Effector memory CD8-positive, alpha-beta T cell (primary cell): ENCODE results near the gene OOSP3.
"Not testable (repeated sequence)": the region's sequence is repeated elsewhere in the genome, so short reads cannot be mapped to it uniquely, and the experiment has no call there.

Source experiments
- ATAC-seq: fragments of 150-1000 bp; cut with Tn5 transposase; replicated peaks from 2 replicates; pipeline ENCODE4 v1.10.0; 2021; ENCODE audit warnings: mild to moderate bottlenecking, moderate library complexity
- DNase-seq, 3 experiments: peaks; one replicate each; pipeline ENCODE4 v3.0.0; 2021
- H3K27ac Mint-ChIP-seq, 2 donors: one replicate each; pipeline ENCODE4 v1.8.0; 2022; ENCODE audit warnings: mild to moderate bottlenecking in 2 of 2, mixed read lengths in 2 of 2, moderate library complexity in 2 of 2
- H3K27me3 Mint-ChIP-seq, 2 donors: one replicate each; pipeline ENCODE4 v1.8.0; 2022; ENCODE audit warnings: mixed read lengths in 2 of 2
- H3K36me3 Mint-ChIP-seq: one replicate; pipeline ENCODE4 v1.8.0; 2022; ENCODE audit warnings: mild to moderate bottlenecking, moderate library complexity, mixed read lengths; ENCODE audit not compliant: insufficient read depth
- H3K4me1 Mint-ChIP-seq, 2 donors: one replicate each; pipeline ENCODE4 v1.8.0; 2022; ENCODE audit warnings: low read depth in 2 of 2, mixed read lengths in 2 of 2
- H3K4me3 Mint-ChIP-seq, 2 donors: one replicate each; pipeline ENCODE4 v1.8.0; 2022; ENCODE audit warnings: mild to moderate bottlenecking in 2 of 2, mixed read lengths in 2 of 2, moderate library complexity in 2 of 2
- H3K9me3 Mint-ChIP-seq, 2 donors: one replicate each; pipeline ENCODE4 v1.8.0; 2022; ENCODE audit warnings: mixed read lengths in 2 of 2
- total RNA-seq, 9 experiments: gene quantifications; one replicate each; lab custom pipeline; 2026; lab: John Stamatoyannopoulos, UW

The OOSP3 gene, protein sequence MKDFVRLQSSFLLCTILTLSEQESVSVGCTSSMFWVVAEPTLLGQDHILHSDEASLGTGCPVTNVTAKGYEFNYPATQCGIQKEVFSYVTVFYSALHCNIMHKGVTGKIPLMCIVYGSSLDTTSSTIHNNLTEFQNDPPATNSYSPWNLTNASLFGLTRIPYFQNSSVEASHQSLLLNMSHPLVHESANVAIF
- 0 to 0.18 (median 0) reads per million in 9 experiments for total RNA-seq

DNA sequence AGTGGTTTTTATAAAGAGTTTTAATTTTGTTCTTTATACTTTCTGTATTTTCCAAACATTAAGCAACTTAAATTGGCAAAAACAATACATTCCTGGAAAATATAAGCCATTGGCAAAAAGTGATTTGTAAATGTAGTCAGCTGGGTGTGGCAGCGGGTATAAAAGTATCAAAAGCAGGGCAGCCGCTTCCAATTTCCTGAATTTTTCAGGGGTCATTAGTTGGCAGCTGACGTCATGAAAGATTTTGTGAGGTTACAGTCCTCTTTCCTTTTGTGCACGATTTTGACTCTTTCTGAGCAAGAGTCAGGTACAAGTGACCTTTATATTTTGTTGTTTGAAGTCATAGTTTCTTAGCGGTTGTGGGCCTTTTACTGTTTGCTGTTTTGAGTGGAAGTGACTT is at the start of gene OOSP3:
TSS of gene OOSP3 (plus strand) at position 208 of the 400 bp plus-strand sequence. CDS start at position 235, 27 bp downstream.
- DNase-seq (no peak), ATAC-seq (no peak)
- no peaks in the 10 kb centered on the region for H3K4me1 Mint-ChIP-seq
- H3K4me3 Mint-ChIP-seq = no peak within 1 kb of the TSS
- no peak within 1 kb of the TSS for H3K27ac Mint-ChIP-seq
- H3K9me3 Mint-ChIP-seq = no peaks in the 10 kb centered on the region
- H3K27me3 Mint-ChIP-seq = peaks cover 36 to 52% of the 10 kb centered on the region in 2 donors
- H3K36me3 Mint-ChIP-seq = no peaks in the 10 kb centered on the region

DNA sequence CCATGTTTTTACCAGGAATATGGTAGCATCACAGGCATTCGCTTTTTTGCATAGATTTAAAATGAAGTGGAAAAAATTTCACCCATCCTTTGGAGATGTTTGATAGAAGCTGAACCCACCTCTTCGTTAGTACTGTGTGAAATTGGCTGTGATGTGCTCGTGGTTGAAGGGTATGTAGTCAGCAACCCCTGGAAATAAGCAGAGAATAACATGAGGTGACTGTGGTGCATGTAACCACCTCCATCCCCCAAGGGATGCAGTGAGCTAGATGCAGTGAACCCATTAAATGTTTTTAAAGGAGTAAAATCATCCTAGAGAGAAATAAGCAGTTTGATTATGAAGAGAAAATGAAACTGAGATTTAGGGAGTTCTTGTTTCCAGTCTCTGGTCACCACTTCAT is 49.2 kb upstream of the OOSP3 start:
- no peaks in the 10 kb centered on the region for H3K36me3 Mint-ChIP-seq
- DNase-seq = no peak
- H3K27ac Mint-ChIP-seq = no peak overlapping the region
- H3K4me1 Mint-ChIP-seq = no peaks in the 10 kb centered on the region
- no peak overlapping the region for H3K4me3 Mint-ChIP-seq
- no peaks in the 10 kb centered on the region for H3K9me3 Mint-ChIP-seq
- peaks cover 18 to 29% of the 10 kb centered on the region in 2 donors for H3K27me3 Mint-ChIP-seq
- no peak for ATAC-seq

DNA sequence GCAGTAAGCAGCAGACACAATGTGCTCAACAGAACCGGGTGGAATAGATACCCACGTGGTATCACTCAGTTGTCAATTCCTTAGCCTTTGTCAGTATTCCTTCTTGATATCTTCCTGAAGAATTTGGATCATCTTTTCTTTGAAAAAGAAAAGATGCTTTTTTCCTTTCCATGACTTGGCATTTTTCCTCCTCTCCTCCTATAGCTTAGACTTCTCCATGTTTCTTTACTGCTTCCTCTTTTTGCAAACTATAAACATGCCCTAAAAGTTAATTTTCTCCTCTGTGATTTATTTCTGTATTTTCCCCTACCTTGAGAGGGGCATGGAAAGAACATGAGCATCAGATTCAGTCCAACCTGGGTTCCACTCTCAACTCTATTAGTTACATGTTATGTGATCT is 45.0 kb upstream of the OOSP3 start:
- DNase-seq = no peak
- Mint-ChIP-seq H3K27me3 (peaks cover 17 to 37% of the 10 kb centered on the region in 2 donors), H3K36me3 (no peaks in the 10 kb centered on the region), H3K4me1 (no peaks in the 10 kb centered on the region), H3K9me3 (no peaks in the 10 kb centered on the region), H3K27ac (no peak overlapping the region), H3K4me3 (no peak overlapping the region)
- ATAC-seq = no peak

DNA sequence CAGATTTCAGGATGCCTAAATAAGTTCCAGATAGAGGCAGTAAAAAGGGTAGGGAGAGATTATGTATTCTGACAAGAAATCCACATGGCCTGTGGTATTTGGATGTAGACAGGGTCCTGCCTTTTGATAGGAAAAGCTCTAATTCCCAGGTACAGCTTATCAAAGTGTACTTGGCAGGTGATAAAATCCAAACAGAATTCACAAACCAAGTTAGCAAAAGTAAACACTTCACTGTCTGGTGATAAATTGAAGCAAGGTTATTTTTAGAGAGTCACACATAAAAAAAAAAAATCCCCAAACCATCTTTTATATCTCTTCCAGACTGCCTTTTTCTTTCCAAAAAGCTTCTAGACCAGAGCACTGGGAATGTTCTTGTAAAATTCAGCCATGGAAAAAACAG is 39.0 kb upstream of the OOSP3 start:
- no peak overlapping the region for H3K4me3 Mint-ChIP-seq
- ATAC-seq (no peak), DNase-seq (no peak)
- H3K27me3 Mint-ChIP-seq = peaks cover 15 to 43% of the 10 kb centered on the region in 2 donors
- H3K4me1 Mint-ChIP-seq = no peaks in the 10 kb centered on the region
- H3K9me3 Mint-ChIP-seq = no peaks in the 10 kb centered on the region
- peak overlapping the region in 1 of 2 donors; percentile 64 for H3K27ac Mint-ChIP-seq
- H3K36me3 Mint-ChIP-seq = no peaks in the 10 kb centered on the region

DNA sequence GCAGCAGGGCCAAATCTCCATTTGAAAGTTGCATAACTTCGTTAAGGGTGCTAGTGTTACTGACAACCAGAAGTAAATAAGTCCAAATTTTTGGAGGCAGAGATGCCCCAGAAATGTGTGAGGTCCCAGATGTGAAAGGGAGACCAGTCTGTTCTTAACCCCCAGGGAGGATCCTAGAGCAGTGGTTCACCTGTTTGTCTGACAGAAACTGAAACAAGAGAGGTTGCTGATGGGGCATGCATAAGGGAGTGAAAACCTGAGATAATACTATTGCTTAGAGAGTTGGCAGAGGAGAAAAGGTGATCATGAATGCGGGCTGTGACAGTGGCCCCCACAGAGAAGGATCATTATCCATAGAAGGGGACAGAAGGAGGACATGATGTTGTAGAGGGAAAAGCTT is 37.1 kb upstream of the OOSP3 start:
- no peak overlapping the region for H3K27ac Mint-ChIP-seq
- H3K9me3 Mint-ChIP-seq = no peaks in the 10 kb centered on the region
- H3K4me3 Mint-ChIP-seq = no peak overlapping the region
- no peaks in the 10 kb centered on the region for H3K4me1 Mint-ChIP-seq
- peaks cover 15 to 44% of the 10 kb centered on the region in 2 donors for H3K27me3 Mint-ChIP-seq
- DNase-seq = no peak
- ATAC-seq = no peak
- no peaks in the 10 kb centered on the region for H3K36me3 Mint-ChIP-seq

DNA sequence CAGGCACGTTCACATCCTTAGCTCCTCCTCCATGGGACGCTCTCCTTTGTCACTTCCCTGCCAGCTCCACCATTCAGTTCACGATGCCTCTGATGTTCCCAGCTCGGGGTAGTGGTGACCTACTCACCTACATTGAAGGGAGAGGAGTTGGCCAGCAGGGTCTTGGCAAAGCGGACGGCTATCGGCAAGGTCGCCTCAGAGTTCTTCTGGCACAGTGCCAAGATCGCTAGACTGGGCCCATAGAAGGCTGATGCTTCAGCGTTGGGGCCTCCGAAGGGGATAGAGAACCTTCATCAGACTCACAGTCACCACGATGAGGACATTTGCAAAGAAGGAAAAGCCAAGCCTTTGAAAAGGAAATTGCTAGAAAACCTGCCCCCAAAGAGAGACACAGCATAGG is 36.3 kb upstream of the OOSP3 start:
- Mint-ChIP-seq H3K36me3 (no peaks in the 10 kb centered on the region), H3K27ac (no peak overlapping the region), H3K9me3 (no peaks in the 10 kb centered on the region), H3K4me3 (no peak overlapping the region), H3K4me1 (no peaks in the 10 kb centered on the region), H3K27me3 (peaks cover 15 to 36% of the 10 kb centered on the region in 2 donors)
- DNase-seq = no peak
- no peak for ATAC-seq

DNA sequence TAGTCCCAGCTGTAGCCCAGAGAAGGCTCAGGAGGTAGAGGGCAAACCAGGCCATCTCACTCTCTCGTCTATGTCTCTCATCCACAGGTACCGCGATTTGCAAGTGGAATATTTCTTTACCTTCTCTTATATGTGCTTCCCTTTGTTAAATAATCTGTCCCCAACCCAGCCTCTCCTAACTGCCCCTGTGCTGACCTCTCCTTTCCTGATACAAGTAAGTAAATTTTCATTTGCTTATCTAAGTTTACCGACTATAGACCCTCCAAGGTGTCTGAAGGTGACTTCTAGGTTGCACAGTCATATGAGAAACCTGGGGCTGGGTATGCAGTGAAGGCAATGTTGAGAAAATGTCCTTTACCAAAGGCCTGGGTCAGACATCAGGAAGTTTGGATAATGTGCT is 33.2 kb upstream of the OOSP3 start, which contains the start of gene CBLIF:
TSS of gene CBLIF (minus strand) at position 101 of the 400 bp plus-strand sequence. CDS start at position 55, 46 bp downstream.
- H3K36me3 Mint-ChIP-seq = no peaks in the 10 kb centered on the region
- DNase-seq = no peak
- no peak within 1 kb of the TSS for H3K4me3 Mint-ChIP-seq
- ATAC-seq = no peak
- no peak within 1 kb of the TSS for H3K27ac Mint-ChIP-seq
- no peaks in the 10 kb centered on the region for H3K9me3 Mint-ChIP-seq
- peaks cover 5 to 29% of the 10 kb centered on the region in 2 donors for H3K27me3 Mint-ChIP-seq
- no peaks in the 10 kb centered on the region for H3K4me1 Mint-ChIP-seq

DNA sequence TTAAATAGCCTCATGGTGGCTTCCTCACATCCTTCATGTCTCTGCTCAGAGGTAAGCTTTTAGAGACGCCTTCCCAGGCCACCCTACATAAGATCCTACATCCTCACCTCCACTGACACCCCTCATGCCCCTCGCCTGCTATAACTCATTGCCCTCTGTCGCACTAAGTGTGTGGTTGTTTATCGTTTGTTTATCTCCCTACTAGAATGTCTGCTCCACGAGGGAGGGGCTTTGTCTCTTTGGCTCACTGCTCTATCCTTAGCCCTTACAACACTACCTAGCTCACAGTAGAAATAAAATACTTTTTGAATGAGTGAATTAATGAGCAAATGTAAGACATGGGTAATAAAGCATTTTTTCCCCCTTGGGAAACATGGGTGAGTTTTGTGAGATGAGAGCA is 32.0 kb upstream of the OOSP3 start:
- Mint-ChIP-seq H3K9me3 (no peaks in the 10 kb centered on the region), H3K27ac (no peak overlapping the region), H3K4me1 (no peaks in the 10 kb centered on the region), H3K27me3 (peaks cover 10 to 29% of the 10 kb centered on the region in 2 donors), H3K4me3 (no peak overlapping the region), H3K36me3 (no peaks in the 10 kb centered on the region)
- DNase-seq = no peak
- ATAC-seq = no peak

DNA sequence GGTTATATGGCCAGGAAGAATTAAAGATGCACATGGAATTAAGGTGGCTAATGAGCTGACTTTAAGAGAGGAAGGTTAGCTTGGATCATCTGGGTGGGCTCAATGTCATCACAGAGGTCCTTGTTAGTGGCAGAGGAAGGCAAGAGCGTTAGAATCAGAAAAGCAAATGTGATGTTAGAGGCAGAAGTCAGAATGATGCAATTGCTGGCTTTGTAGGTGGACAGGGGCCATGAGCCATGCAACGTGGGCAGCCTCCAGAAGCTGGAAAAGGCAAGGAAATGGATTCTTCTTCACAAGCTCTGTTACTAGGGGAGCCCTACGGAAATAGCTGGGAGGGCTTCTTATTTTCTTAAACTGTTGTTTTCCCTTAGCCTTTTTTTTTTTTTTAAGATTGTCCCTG is 31.0 kb upstream of the OOSP3 start:
- ATAC-seq = no peak
- Mint-ChIP-seq H3K9me3 (no peaks in the 10 kb centered on the region), H3K36me3 (no peaks in the 10 kb centered on the region), H3K27me3 (peaks cover 10 to 29% of the 10 kb centered on the region in 2 donors), H3K4me1 (no peaks in the 10 kb centered on the region), H3K27ac (no peak overlapping the region), H3K4me3 (no peak overlapping the region)
- DNase-seq = no peak

DNA sequence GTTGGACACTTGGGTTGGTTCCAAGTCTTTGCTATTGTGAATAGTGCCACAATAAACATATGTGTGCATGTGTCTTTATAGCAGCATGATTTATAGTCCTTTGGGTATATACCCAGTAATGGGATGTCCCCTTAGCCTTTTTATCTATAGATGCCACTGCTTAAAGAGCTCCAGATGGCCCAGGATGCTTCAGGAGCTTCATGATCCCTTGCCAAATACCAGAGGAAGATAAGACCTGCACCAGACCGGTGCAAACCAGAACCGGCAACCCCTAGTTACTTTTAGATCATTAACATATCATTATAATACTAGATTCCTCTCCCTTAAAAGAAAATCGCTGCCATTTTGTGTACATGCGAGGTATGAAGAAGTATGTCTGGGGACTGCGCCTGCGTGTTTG is 30.1 kb upstream of the OOSP3 start:
- H3K9me3 Mint-ChIP-seq, DNase-seq, H3K27ac Mint-ChIP-seq, H3K36me3 Mint-ChIP-seq, H3K4me1 Mint-ChIP-seq, ATAC-seq, H3K4me3 Mint-ChIP-seq: not testable (repeated sequence)
- H3K27me3 Mint-ChIP-seq = peaks cover 9 to 26% of the 10 kb centered on the region in 2 donors

DNA sequence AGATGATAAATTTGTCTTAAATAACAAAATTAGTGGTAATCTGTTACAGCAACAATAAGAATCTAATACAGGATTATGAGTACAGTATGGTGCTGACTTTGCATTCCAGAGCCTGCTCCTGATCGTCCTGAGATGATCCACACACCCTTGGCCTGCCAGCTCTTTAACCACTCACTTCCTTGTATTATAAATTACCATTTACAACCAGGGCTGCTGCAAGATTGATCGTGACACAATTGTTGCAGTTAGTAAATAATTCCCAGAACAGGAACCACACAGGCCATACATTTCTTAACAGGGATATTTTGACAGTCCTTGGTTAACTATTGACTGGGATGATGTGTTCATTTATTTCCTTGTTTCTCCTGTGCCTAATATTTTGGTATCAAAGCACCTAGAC is 29.5 kb upstream of the OOSP3 start:
- H3K36me3 Mint-ChIP-seq = no peaks in the 10 kb centered on the region
- ATAC-seq (no peak), DNase-seq (no peak)
- H3K4me3 Mint-ChIP-seq = no peak overlapping the region
- H3K27me3 Mint-ChIP-seq = peaks cover 10 to 19% of the 10 kb centered on the region in 2 donors
- no peaks in the 10 kb centered on the region for H3K4me1 Mint-ChIP-seq
- no peaks in the 10 kb centered on the region for H3K9me3 Mint-ChIP-seq
- no peak overlapping the region for H3K27ac Mint-ChIP-seq

DNA sequence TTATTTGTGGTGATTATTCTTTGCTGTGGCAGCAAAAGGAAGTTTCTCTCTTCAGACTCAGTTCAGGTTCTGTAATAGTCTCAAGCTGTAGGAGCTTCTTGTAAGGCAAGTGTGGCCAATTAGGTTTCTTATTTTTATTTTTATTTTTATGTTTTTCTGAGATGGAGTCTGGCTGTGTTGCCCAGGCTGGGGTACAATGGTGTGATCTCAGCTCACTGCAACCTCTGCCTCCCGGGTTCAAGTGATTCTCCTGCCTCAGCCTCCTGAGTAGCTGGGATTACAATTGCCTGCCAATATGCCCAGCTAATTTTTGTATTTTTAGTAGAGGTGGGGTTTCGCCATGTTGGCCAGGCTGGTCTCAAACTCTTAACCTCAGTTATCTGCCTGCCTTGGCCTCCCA is 29.0 kb upstream of the OOSP3 start:
- not testable (repeated sequence) for H3K4me1 Mint-ChIP-seq, ATAC-seq
- H3K27me3 Mint-ChIP-seq = peaks cover 10 to 17% of the 10 kb centered on the region in 2 donors

DNA sequence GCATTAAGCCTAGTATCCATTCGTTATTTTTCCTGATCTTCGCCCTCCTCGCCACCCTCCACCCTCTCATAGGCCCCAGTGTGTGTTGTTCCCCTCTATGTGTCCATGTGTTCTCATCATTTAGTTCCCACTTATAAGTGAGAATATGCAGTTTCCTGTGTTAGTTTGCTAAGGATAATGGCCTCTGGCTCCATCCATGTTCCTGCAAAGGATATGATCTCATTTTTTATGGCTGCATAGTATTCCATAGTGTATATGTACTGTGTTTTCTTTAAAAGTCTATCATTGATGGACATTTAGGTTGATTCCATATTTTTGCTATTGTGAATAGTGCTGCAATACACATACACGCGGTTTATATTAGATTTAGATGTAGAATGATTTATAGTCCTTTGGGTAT is 27.2 kb upstream of the OOSP3 start:
- H3K36me3 Mint-ChIP-seq, H3K4me1 Mint-ChIP-seq, DNase-seq, H3K9me3 Mint-ChIP-seq, H3K27ac Mint-ChIP-seq, H3K4me3 Mint-ChIP-seq, ATAC-seq: not testable (repeated sequence)
- peaks cover 10% of the 10 kb centered on the region in 2 donors for H3K27me3 Mint-ChIP-seq

More for the DNA sequence above, 29.0 kb upstream of the OOSP3 start:
- H3K4me3 Mint-ChIP-seq, H3K9me3 Mint-ChIP-seq, H3K27ac Mint-ChIP-seq, H3K36me3 Mint-ChIP-seq, DNase-seq: not testable (repeated sequence)

DNA sequence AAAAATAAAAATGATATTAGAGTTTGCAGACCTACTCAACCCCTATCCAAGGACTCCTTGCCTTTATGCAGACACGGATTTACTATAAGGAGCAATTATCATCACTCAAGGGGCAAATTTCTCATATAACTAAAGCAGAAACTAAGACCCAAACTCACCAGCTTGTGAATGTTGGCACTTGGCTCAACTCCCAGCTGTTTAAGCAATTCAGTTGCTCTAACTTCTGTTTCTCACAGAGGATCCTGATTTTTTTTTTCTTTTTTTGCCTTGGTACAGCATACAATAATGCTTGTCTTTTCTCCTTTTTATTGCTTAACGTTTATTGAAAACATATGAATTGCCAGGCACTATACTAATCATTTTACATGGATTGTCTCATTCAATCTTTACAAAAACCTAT is 23.7 kb upstream of the OOSP3 start:
- no peak overlapping the region for H3K27ac Mint-ChIP-seq
- H3K4me3 Mint-ChIP-seq = no peak overlapping the region
- no peaks in the 10 kb centered on the region for H3K9me3 Mint-ChIP-seq
- H3K36me3 Mint-ChIP-seq = no peaks in the 10 kb centered on the region
- ATAC-seq (no peak), DNase-seq (no peak)
- peaks cover 0 to 10% of the 10 kb centered on the region in 2 donors for H3K27me3 Mint-ChIP-seq
- peaks cover 11 to 15% of the 10 kb centered on the region in 2 donors for H3K4me1 Mint-ChIP-seq
